Nephron progenitor cell (in vitro differentiated cells): ENCODE results near the gene PYGO1.

Experiments
- DNase-seq: peaks from one replicate; pipeline ENCODE4 v3.0.0; 2021
- H3K27ac Mint-ChIP-seq: 2 replicates; pipeline ENCODE4 v1.8.0; 2021; ENCODE audit warnings: mild to moderate bottlenecking, moderate library complexity, mixed read lengths
- H3K27me3 Mint-ChIP-seq: 2 replicates; pipeline ENCODE4 v1.8.0; 2021; ENCODE audit warnings: mild to moderate bottlenecking, low read depth, mixed read lengths; ENCODE audit not compliant: poor library complexity
- H3K36me3 Mint-ChIP-seq: 2 replicates; pipeline ENCODE4 v1.8.0; 2021; ENCODE audit warnings: low read depth, mixed read lengths
- H3K4me1 Mint-ChIP-seq: 2 replicates; pipeline ENCODE4 v1.8.0; 2021; ENCODE audit warnings: mixed read lengths
- H3K4me3 Mint-ChIP-seq: 2 replicates; pipeline ENCODE4 v1.8.0; 2021; ENCODE audit warnings: mild to moderate bottlenecking, moderate library complexity, mixed read lengths
- H3K9me3 Mint-ChIP-seq: 2 replicates; pipeline ENCODE4 v1.8.0; 2021; ENCODE audit warnings: mild to moderate bottlenecking, moderate library complexity, mixed read lengths
- TF ChIP-seq, protein P1 (sequence below): fragments of 200-600 bp; sonication (generic); IDR thresholded peaks from 2 replicates; pipeline ENCODE4 v1.5.0; 2021; ENCODE audit warnings: antibody characterized with exemption

Gene PYGO1

GRCh38 chr15:55546718-55547117, 41.4 kb downstream of the PYGO1 start:
- H3K9me3 Mint-ChIP-seq, result peaks cover 11% of the 10 kb centered on the region
- TF ChIP-seq, protein P1, sequence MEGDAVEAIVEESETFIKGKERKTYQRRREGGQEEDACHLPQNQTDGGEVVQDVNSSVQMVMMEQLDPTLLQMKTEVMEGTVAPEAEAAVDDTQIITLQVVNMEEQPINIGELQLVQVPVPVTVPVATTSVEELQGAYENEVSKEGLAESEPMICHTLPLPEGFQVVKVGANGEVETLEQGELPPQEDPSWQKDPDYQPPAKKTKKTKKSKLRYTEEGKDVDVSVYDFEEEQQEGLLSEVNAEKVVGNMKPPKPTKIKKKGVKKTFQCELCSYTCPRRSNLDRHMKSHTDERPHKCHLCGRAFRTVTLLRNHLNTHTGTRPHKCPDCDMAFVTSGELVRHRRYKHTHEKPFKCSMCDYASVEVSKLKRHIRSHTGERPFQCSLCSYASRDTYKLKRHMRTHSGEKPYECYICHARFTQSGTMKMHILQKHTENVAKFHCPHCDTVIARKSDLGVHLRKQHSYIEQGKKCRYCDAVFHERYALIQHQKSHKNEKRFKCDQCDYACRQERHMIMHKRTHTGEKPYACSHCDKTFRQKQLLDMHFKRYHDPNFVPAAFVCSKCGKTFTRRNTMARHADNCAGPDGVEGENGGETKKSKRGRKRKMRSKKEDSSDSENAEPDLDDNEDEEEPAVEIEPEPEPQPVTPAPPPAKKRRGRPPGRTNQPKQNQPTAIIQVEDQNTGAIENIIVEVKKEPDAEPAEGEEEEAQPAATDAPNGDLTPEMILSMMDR, result no peak
- H3K27ac Mint-ChIP-seq, result no peak overlapping the region
- H3K36me3 Mint-ChIP-seq, result peaks cover 61% of the 10 kb centered on the region
- DNase-seq, result no peak
- H3K4me1 Mint-ChIP-seq, result peaks cover 1% of the 10 kb centered on the region
- no peak overlapping the region for H3K4me3 Mint-ChIP-seq
- H3K27me3 Mint-ChIP-seq, result no peaks in the 10 kb centered on the region

GRCh38 chr15:55535436-55535835, 52.7 kb downstream of the PYGO1 start:
- peaks cover 24% of the 10 kb centered on the region for H3K4me1 Mint-ChIP-seq
- H3K36me3 Mint-ChIP-seq, result no peaks in the 10 kb centered on the region
- no peak overlapping the region for H3K4me3 Mint-ChIP-seq
- no peak for DNase-seq
- H3K9me3 Mint-ChIP-seq, result no peaks in the 10 kb centered on the region
- peaks cover 8% of the 10 kb centered on the region for H3K27me3 Mint-ChIP-seq
- TF ChIP-seq, protein P1, result no peak
- no peak overlapping the region for H3K27ac Mint-ChIP-seq

- peaks cover 8% of the 10 kb centered on the region for H3K27me3 Mint-ChIP-seq
- no peak overlapping the region for H3K4me3 Mint-ChIP-seq
- H3K36me3 Mint-ChIP-seq, result no peaks in the 10 kb centered on the region
- peaks cover 16% of the 10 kb centered on the region for H3K4me1 Mint-ChIP-seq
- DNase-seq, result no peak
- no peak overlapping the region for H3K27ac Mint-ChIP-seq
- no peaks in the 10 kb centered on the region for H3K9me3 Mint-ChIP-seq
- TF ChIP-seq, protein P1, result no peak
Observed at GRCh38 chr15:55532944-55533343, 55.2 kb downstream of the PYGO1 start.

- Mint-ChIP-seq H3K27ac (peak overlapping the region; percentile 38), H3K36me3 (no peaks in the 10 kb centered on the region)
- no peak for DNase-seq
Observed at GRCh38 chr15:55530861-55531313, 57.3 kb downstream of the PYGO1 start.

GRCh38 chr15:55528812-55529211, 59.3 kb downstream of the PYGO1 start:
- Mint-ChIP-seq H3K27me3 (peaks cover 5% of the 10 kb centered on the region), H3K9me3 (peaks cover 24% of the 10 kb centered on the region), H3K36me3 (no peaks in the 10 kb centered on the region), H3K4me3 (no peak overlapping the region), H3K27ac (no peak overlapping the region), H3K4me1 (peaks cover 16% of the 10 kb centered on the region)
- no peak for DNase-seq
- TF ChIP-seq, protein P1, result no peak

More at GRCh38 chr15:55530861-55531313, 57.3 kb downstream of the PYGO1 start:
- TF ChIP-seq, protein P1, result no peak
- H3K27me3 Mint-ChIP-seq, result peaks cover 8% of the 10 kb centered on the region
- no peak overlapping the region for H3K4me3 Mint-ChIP-seq
- H3K4me1 Mint-ChIP-seq, result peaks cover 16% of the 10 kb centered on the region
- H3K9me3 Mint-ChIP-seq, result peaks cover 7% of the 10 kb centered on the region

DNA sequence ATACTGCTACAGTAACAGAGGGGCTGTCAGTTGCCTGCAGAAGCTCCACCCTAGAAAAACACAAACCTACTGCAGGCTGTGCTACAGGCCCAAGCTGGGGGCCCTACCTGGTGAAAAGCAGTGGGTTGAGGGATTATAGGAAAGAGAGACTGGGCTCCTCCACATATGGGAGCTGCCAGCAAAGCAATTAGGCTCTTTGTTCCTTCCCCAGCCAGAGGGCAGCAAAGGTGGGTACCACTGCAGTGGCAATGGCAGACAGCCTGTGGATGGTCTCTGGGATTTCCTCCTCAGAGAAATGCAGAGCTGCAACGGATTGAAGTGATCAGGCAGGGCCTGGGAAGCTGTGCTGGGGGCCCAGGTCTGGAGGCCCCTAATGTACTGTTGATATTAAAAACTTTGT, 61.0 kb downstream of the PYGO1 start:
- peaks cover 41% of the 10 kb centered on the region for H3K9me3 Mint-ChIP-seq
- no peak for DNase-seq
- peaks cover 10% of the 10 kb centered on the region for H3K36me3 Mint-ChIP-seq
- no peak overlapping the region for H3K4me3 Mint-ChIP-seq
- H3K4me1 Mint-ChIP-seq, result peaks cover 11% of the 10 kb centered on the region
- no peak overlapping the region for H3K27ac Mint-ChIP-seq
- TF ChIP-seq, protein P1, result no peak
- peaks cover 13% of the 10 kb centered on the region for H3K27me3 Mint-ChIP-seq
